CD4-positive, CD25-positive, alpha-beta regulatory T cell (primary cell): Measurements from ENCODE around the gene NUAK1. TPM values are rescaled to one million over a fixed set of nuclear protein-coding genes. Genes with fewer than 3 reads are reported as not detected.
A peak's percentile ranks its signal among the peaks of the same experiment; 100 is the strongest.

ENCODE experiments used
- ATAC-seq, 2 donors: fragments of 150-1000 bp; cut with Tn5 transposase; one replicate each; pipeline ENCODE4 v1.10.0; 2021; ENCODE audit warnings: low read depth in 2 of 2, moderate number of reproducible peaks in 2 of 2, moderate library complexity in 1 of 2
- DNase-seq, 3 donors: peaks; one replicate each; pipeline versions ENCODE4 v3.0.0 to v3.0.0-alpha.2; 2012 to 2022; ENCODE audit warnings: mixed read lengths in 1 of 3
- H3K27ac ChIP-seq: one replicate; pipeline ENCODE4 v1.7.0; 2013; ENCODE audit warnings: mild to moderate bottlenecking, low read length; ENCODE audit not compliant: insufficient read depth, poor library complexity, severe bottlenecking
- H3K27me3 ChIP-seq: one replicate; pipeline ENCODE4 v1.7.0; 2013; ENCODE audit warnings: low read length; ENCODE audit not compliant: control insufficient read depth, insufficient read depth
- H3K36me3 ChIP-seq: one replicate; pipeline ENCODE4 v1.7.0; 2013; ENCODE audit warnings: mild to moderate bottlenecking, low read length, moderate library complexity; ENCODE audit not compliant: control insufficient read depth, insufficient read depth
- H3K4me1 ChIP-seq: 2 replicates; pipeline ENCODE4 v1.7.0; 2013; ENCODE audit warnings: mild to moderate bottlenecking, low read length; ENCODE audit not compliant: insufficient read depth, control insufficient read depth, poor library complexity, severe bottlenecking
- H3K4me3 ChIP-seq: one replicate; pipeline ENCODE4 v1.7.0; 2013; ENCODE audit warnings: low read depth, mild to moderate bottlenecking, low read length, moderate library complexity
- H3K9me3 ChIP-seq, 2 experiments: 1 replicate in 1 of 2; 2 replicates in 1 of 2; pipeline ENCODE4 v1.7.0; 2013; ENCODE audit warnings: low read length in 2 of 2, mild to moderate bottlenecking in 1 of 2, moderate library complexity in 1 of 2; ENCODE audit not compliant: control insufficient read depth in 2 of 2
- H3K27ac Mint-ChIP-seq, 3 donors: one replicate each; pipeline ENCODE4 v1.8.0; 2020 to 2022; ENCODE audit warnings: mild to moderate bottlenecking in 3 of 3, mixed read lengths in 3 of 3, moderate library complexity in 2 of 3
- H3K27me3 Mint-ChIP-seq: one replicate; pipeline ENCODE4 v1.8.0; 2022; ENCODE audit warnings: mild to moderate bottlenecking, mixed read lengths
- H3K36me3 Mint-ChIP-seq: one replicate; pipeline ENCODE4 v1.8.0; 2020; ENCODE audit warnings: mixed read lengths
- H3K4me1 Mint-ChIP-seq, 4 donors: one replicate each; pipeline ENCODE4 v1.8.0; 2020 to 2022; ENCODE audit warnings: mixed read lengths in 4 of 4, mild to moderate bottlenecking in 1 of 4
- H3K4me3 Mint-ChIP-seq, 4 donors: one replicate each; pipeline ENCODE4 v1.8.0; 2020 to 2022; ENCODE audit warnings: mild to moderate bottlenecking in 4 of 4, mixed read lengths in 4 of 4, moderate library complexity in 3 of 4
- H3K9me3 Mint-ChIP-seq, 7 donors: one replicate each; pipeline ENCODE4 v1.8.0; 2020 to 2022; ENCODE audit warnings: mixed read lengths in 7 of 7, mild to moderate bottlenecking in 3 of 7, moderate library complexity in 2 of 7
- polyA plus RNA-seq, 4 donors: library from polyadenylated mRNA; unstranded; fragments of 300-500 nt; fragmentation: Illumina TruSeq; gene quantifications; one replicate each; pipeline ENCODE4 v1.2.3, GENCODE V29; 2021
- total RNA-seq: library from RNA; stranded (reverse); gene quantifications from one replicate; pipeline ENCODE4 v1.2.3, GENCODE V29; 2022

The NUAK1 gene
- total and polyA plus RNA-seq, 5 donors from 2014 or later = not detected

DNA sequence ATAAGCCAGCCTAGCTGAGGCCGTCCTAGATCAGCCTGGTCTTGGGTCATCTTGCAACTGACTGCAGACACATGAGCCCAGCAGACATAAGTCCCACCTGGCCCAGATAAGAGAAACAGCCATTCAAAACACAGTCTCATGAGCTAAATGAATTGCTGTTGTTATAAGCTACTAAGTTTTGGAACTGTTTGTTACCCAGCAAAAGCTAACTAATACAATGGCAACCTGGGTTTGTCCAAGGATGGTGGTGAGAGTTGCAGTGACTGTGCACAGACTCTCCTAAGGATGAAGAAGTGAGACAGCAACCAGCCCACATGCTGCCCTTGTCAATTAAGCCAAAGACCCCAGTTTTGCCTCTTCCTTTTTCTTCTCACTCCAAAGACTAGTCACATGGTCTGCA, 22.2 kb upstream of the NUAK1 start:
- Histone ChIP-seq H3K27ac (no peak overlapping the region), H3K36me3 (no peaks in the 10 kb centered on the region), H3K4me1 (no peaks in the 10 kb centered on the region), H3K27me3 (peaks cover 5% of the 10 kb centered on the region), H3K4me3 (no peak overlapping the region), H3K9me3 (peaks cover 0 to 2% of the 10 kb centered on the region in 2 experiments)
- Mint-ChIP-seq H3K36me3 (no peaks in the 10 kb centered on the region), H3K4me1 (no peaks in the 10 kb centered on the region), H3K4me3 (no peak overlapping the region), H3K27ac (no peak overlapping the region), H3K9me3 (peaks cover 0 to 2% (median 0%) of the 10 kb centered on the region in 7 donors), H3K27me3 (peaks cover 11% of the 10 kb centered on the region)
- DNase-seq (no peak), ATAC-seq (no peak)

DNA sequence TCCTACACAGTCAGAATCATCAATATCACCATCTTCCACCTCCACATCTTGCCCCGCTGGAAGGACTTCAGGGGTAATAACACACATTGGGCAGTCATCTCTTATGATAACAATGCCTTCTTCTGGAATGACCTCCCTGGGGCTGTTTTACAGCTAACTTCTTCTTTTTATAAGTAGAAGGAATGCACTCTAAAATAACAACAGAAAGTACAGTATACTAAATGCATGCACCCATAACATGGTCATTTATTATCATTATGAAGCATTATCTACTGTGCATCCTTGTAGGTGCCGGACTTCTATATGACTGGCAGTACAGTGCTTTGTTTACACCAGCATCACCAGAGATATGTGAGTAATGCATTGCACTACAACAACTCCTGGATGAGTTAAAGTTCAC, 19.0 kb upstream of the NUAK1 start:
- Histone ChIP-seq H3K9me3 (peaks cover 0 to 2% of the 10 kb centered on the region in 2 experiments), H3K4me1 (no peaks in the 10 kb centered on the region), H3K27ac (no peak overlapping the region), H3K4me3 (no peak overlapping the region), H3K36me3 (no peaks in the 10 kb centered on the region), H3K27me3 (peaks cover 5% of the 10 kb centered on the region)
- peak overlapping the region in 1 of 3 donors; percentile 22 for H3K27ac Mint-ChIP-seq
- H3K9me3 Mint-ChIP-seq = peaks cover 0 to 2% (median 0%) of the 10 kb centered on the region in 7 donors
- ATAC-seq (no peak), DNase-seq (no peak)
- no peak overlapping the region for H3K4me3 Mint-ChIP-seq
- H3K27me3 Mint-ChIP-seq = peaks cover 9% of the 10 kb centered on the region
- H3K4me1 Mint-ChIP-seq = no peaks in the 10 kb centered on the region
- no peaks in the 10 kb centered on the region for H3K36me3 Mint-ChIP-seq

DNA sequence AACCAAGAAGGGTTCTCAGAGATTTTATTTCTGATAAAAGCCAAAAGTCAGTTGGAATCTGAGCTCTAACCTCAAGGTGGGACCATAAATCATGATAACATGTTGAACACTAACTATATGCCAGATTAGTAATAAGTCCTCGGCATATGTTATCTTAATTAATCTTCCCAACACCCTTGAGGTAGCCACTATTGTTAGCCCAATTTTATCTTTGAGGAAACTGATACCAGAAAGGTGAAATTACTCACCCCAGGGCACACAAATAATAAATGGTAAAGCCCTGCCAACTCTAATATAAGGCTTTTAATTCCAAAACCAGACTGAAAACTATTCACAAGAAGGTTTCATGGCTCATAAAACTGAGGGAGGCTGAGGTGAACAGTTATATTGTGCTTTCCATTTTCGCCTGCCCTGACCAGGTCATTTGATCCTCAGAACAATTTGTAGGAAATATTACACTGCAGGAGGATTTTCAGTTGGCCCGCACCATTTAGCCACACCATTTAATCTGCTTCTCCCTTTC, 16.1 kb upstream of the NUAK1 start:
- Histone ChIP-seq H3K4me1 (no peaks in the 10 kb centered on the region), H3K36me3 (no peaks in the 10 kb centered on the region), H3K9me3 (no peaks in the 10 kb centered on the region), H3K4me3 (no peak overlapping the region), H3K27ac (no peak overlapping the region), H3K27me3 (no peaks in the 10 kb centered on the region)
- Mint-ChIP-seq H3K36me3 (no peaks in the 10 kb centered on the region), H3K27ac (no peak overlapping the region), H3K4me1 (no peaks in the 10 kb centered on the region), H3K27me3 (peaks cover 5% of the 10 kb centered on the region), H3K4me3 (no peak overlapping the region), H3K9me3 (peaks cover 0 to 1% (median 0%) of the 10 kb centered on the region in 7 donors)
- ATAC-seq (no peak), DNase-seq (no peak)

DNA sequence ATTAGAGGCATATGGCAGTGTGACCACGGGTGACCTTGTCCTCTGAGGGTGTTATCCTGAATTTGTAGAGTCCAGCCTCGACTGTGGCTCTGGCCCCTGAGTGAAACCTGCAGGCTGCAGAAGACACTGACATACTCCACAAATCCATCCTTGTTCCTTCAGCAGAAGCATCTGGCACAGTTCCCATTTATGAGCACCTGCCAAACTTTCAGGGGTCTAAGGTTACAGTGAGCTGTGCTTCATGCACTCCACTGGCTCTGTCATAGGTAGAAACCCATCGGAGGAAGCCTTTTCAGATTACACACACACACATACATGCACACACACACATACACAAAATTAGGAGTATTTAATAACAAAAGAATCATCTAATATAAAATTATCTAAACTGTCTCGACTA, 13.6 kb upstream of the NUAK1 start:
- H3K4me3 Mint-ChIP-seq = no peak overlapping the region
- no peak overlapping the region for H3K27ac Mint-ChIP-seq
- H3K36me3 Mint-ChIP-seq = no peaks in the 10 kb centered on the region
- ATAC-seq (no peak), DNase-seq (no peak)
- no peaks in the 10 kb centered on the region for H3K27me3 Mint-ChIP-seq
- no peaks in the 10 kb centered on the region for H3K36me3 ChIP-seq
- no peak overlapping the region for H3K27ac ChIP-seq
- H3K4me1 Mint-ChIP-seq = no peaks in the 10 kb centered on the region
- H3K9me3 ChIP-seq = no peaks in the 10 kb centered on the region
- H3K27me3 ChIP-seq = peaks cover 2% of the 10 kb centered on the region
- H3K4me3 ChIP-seq = no peak overlapping the region
- H3K9me3 Mint-ChIP-seq = no peaks in the 10 kb centered on the region
- no peaks in the 10 kb centered on the region for H3K4me1 ChIP-seq

DNA sequence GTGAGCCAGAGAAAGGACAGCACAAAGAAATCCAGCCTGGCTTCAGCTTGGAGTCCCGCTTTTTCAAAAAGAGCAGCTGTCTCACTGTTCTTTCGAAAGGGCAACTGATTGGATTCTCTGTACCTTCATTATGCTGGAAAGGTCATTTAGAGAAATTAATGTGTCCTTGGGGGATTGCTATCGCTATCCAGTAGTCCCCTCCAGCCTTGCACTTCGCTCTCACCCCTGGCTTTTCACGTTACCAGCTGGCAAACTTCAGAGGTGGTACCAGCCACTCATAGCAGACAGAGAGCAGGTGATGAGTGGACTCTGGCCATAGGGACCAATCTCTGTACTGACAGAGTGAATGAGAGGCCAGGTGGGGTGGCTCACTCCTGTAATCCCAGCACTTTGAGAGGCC, 11.8 kb upstream of the NUAK1 start:
- Histone ChIP-seq H3K4me3 (no peak overlapping the region), H3K36me3 (no peaks in the 10 kb centered on the region), H3K27me3 (peaks cover 2% of the 10 kb centered on the region), H3K9me3 (no peaks in the 10 kb centered on the region), H3K27ac (no peak overlapping the region), H3K4me1 (no peaks in the 10 kb centered on the region)
- no peaks in the 10 kb centered on the region for H3K36me3 Mint-ChIP-seq
- H3K4me3 Mint-ChIP-seq = no peak overlapping the region
- H3K4me1 Mint-ChIP-seq = no peaks in the 10 kb centered on the region
- no peak for ATAC-seq
- H3K27ac Mint-ChIP-seq = no peak overlapping the region
- peaks cover 0 to 2% (median 0%) of the 10 kb centered on the region in 7 donors for H3K9me3 Mint-ChIP-seq
- no peaks in the 10 kb centered on the region for H3K27me3 Mint-ChIP-seq
- DNase-seq = no peak

DNA sequence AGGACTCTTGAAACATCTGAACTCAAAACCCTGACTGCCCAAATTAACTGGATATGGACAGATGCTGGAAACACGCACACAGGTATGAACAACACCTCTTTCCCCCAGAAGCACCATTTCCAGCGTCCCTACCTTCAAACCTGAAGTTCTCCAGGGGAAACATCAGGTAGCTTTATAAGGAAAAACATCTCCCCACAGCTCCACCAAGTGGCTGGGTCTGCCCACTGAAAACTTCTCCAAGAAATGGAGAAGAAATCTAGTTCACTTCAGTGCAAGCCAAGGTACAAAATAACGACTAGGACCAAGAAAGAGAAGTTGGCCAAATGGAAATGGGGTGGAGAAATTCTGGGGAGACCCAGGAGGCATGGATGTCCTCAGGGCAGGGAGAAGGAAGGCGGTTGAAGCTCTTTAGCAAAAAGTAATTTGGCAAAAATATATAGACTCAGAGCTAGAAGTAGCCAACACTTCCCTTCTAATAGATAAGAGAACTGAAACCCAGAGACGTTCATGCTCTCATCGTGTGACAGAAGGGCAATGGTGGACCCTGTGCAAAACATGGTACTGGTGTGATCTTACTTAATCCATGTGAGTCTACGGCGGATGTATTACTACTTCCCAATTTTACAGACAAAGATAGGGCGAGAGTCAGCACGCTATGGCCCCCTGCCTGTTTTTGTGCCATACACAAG, 10.5 kb upstream of the NUAK1 start:
- Histone ChIP-seq H3K27me3 (peaks cover 5% of the 10 kb centered on the region), H3K27ac (no peak overlapping the region), H3K36me3 (no peaks in the 10 kb centered on the region), H3K4me3 (no peak overlapping the region), H3K4me1 (no peaks in the 10 kb centered on the region), H3K9me3 (no peaks in the 10 kb centered on the region)
- no peak for DNase-seq
- Mint-ChIP-seq H3K4me3 (no peak overlapping the region), H3K36me3 (no peaks in the 10 kb centered on the region), H3K27me3 (peaks cover 2% of the 10 kb centered on the region), H3K9me3 (peaks cover 0 to 2% (median 0%) of the 10 kb centered on the region in 7 donors), H3K27ac (no peak overlapping the region), H3K4me1 (no peaks in the 10 kb centered on the region)
- no peak for ATAC-seq

DNA sequence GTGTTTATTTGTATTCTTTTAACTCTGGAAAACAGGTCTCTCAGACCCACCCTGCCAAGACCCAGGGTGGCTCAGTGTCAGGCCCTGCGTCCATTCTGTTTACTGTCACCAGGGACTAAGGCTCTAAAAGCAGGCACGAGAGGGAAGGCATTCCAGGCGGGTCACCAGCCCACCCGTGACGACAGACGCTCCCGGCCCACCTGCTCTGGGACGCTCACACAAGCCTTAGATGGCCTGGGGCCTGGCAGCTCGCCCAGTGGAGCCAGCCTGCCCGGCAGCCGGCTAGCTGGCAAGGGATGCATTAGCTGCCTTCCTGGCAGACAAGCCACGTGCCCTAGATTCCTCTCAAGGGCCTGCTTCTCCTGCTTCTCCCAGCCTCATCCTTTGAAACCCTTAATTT, 9.2 kb upstream of the NUAK1 start:
- Histone ChIP-seq H3K27me3 (peaks cover 5% of the 10 kb centered on the region), H3K27ac (no peak overlapping the region), H3K9me3 (no peaks in the 10 kb centered on the region), H3K4me1 (no peaks in the 10 kb centered on the region), H3K4me3 (no peak overlapping the region), H3K36me3 (no peaks in the 10 kb centered on the region)
- peaks cover 0 to 2% (median 0%) of the 10 kb centered on the region in 7 donors for H3K9me3 Mint-ChIP-seq
- H3K27me3 Mint-ChIP-seq = peaks cover 9% of the 10 kb centered on the region
- H3K4me1 Mint-ChIP-seq = no peaks in the 10 kb centered on the region
- no peaks in the 10 kb centered on the region for H3K36me3 Mint-ChIP-seq
- DNase-seq = no peak
- ATAC-seq = no peak
- H3K4me3 Mint-ChIP-seq = no peak overlapping the region
- no peak overlapping the region for H3K27ac Mint-ChIP-seq

DNA sequence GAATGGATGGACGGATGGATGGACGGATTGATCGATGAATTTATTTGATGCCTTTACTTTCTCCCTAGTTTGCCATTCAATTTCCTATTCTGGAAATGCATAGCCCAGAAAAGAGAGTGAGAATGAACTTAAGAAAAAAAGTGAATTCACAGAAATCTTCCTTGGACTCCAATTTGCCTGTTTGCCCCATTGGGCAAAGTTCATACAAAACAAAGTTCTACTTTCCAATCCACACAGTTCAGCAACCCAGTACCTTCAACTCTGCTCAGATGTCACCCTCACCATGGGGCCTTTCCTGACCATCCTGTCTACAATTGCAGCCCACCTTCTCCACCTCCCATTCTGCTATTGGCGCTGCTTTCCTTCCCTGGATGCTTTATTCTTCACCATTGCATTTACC, 8.2 kb upstream of the NUAK1 start:
- peaks cover 16% of the 10 kb centered on the region for H3K27me3 Mint-ChIP-seq
- no peaks in the 10 kb centered on the region for H3K4me1 ChIP-seq
- H3K27ac ChIP-seq = no peak overlapping the region
- H3K27me3 ChIP-seq = peaks cover 7% of the 10 kb centered on the region
- H3K4me3 Mint-ChIP-seq = no peak overlapping the region
- no peak overlapping the region for H3K27ac Mint-ChIP-seq
- no peaks in the 10 kb centered on the region for H3K4me1 Mint-ChIP-seq
- H3K36me3 ChIP-seq = no peaks in the 10 kb centered on the region
- no peaks in the 10 kb centered on the region for H3K36me3 Mint-ChIP-seq
- H3K4me3 ChIP-seq = no peak overlapping the region
- H3K9me3 ChIP-seq = no peaks in the 10 kb centered on the region
- DNase-seq (no peak), ATAC-seq (no peak)
- H3K9me3 Mint-ChIP-seq = peaks cover 0 to 2% (median 0%) of the 10 kb centered on the region in 7 donors
